SH-SY5Y (cell line): Measurements from ENCODE around the gene USP24.

Source experiments
- GATA2 ChIP-seq: IDR thresholded peaks from 2 replicates; pipeline ENCODE4 v1.6.1; 2011; ENCODE audit warnings: mild to moderate bottlenecking, low read depth, low read length
- GATA3 ChIP-seq: IDR thresholded peaks from 2 replicates; pipeline ENCODE4 v1.6.1; 2011; ENCODE audit warnings: low read depth, mild to moderate bottlenecking, low read length, moderate library complexity

DNA sequence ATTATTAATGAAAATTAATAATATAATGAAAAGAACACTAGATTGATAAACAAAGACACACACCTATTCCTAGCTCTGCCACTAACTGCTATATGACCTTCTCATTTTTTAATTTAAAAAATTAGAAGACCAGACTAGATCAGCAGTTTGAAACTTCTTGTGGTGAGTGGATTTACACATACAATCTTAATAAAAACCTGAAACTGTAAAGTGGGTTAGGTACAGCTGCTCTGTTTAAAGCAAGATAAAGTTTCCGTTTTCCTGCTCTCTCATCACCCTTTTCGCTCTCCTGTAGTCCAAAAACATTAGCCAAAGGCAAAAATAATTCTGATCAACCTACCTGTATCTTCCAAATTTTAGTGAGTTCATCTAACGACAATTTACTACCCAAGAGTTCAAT, 58.6 kb downstream of the USP24 start:
- TF ChIP-seq GATA2 = no peak
- TF ChIP-seq GATA3 = no peak
